HG03558 (cell line): Measurements from ENCODE around the gene CNNM2.
"Not testable (repeated sequence)": the region's sequence is repeated elsewhere in the genome, so short reads cannot be mapped to it uniquely, and the experiment has no call there.

Source experiments
- ATAC-seq: cut with Tn5 transposase; IDR thresholded peaks from one replicate; pipeline ENCODE4 v1.9.1; 2021; ENCODE audit warnings: moderate number of reproducible peaks; ENCODE audit not compliant: unreplicated experiment; ENCODE audit errors: extremely low read depth

CNNM2 gene

GRCh38 chr10:102964064-102964463 is 46.0 kb downstream of the CNNM2 start:
- ATAC-seq, result not testable (repeated sequence)

- no peak for ATAC-seq
Observed at GRCh38 chr10:102964713-102965112, 46.6 kb downstream of the CNNM2 start.

GRCh38 chr10:102965311-102965851 is 47.3 kb downstream of the CNNM2 start:
- no peak for ATAC-seq

- no peak for ATAC-seq
Observed at GRCh38 chr10:102967123-102967522, 49.0 kb downstream of the CNNM2 start.

GRCh38 chr10:102970562-102971340 is 52.7 kb downstream of the CNNM2 start:
- no peak for ATAC-seq

GRCh38 chr10:102975483-102976379 is 57.6 kb downstream of the CNNM2 start:
- no peak for ATAC-seq

GRCh38 chr10:102976380-102976726 is 58.3 kb downstream of the CNNM2 start:
- ATAC-seq, result not testable (repeated sequence)

GRCh38 chr10:102982296-102982695 is 64.2 kb downstream of the CNNM2 start:
- ATAC-seq, result no peak

- ATAC-seq, result no peak
Observed at GRCh38 chr10:102984086-102984485, 66.0 kb downstream of the CNNM2 start.

- no peak for ATAC-seq
Observed at GRCh38 chr10:102985811-102986210, 67.7 kb downstream of the CNNM2 start.

- no peak for ATAC-seq
Observed at GRCh38 chr10:102988404-102989314, 70.6 kb downstream of the CNNM2 start.

- ATAC-seq, result no peak
Observed at GRCh38 chr10:102994531-102995295, 76.6 kb downstream of the CNNM2 start.

GRCh38 chr10:102996876-102997275 is 78.8 kb downstream of the CNNM2 start:
- ATAC-seq, result no peak

GRCh38 chr10:102997998-102998397 is 79.9 kb downstream of the CNNM2 start:
- ATAC-seq, result no peak

GRCh38 chr10:102998399-102998907 is 80.4 kb downstream of the CNNM2 start:
- ATAC-seq, result no peak

- not testable (repeated sequence) for ATAC-seq
Observed at GRCh38 chr10:103000050-103000449, 82.0 kb downstream of the CNNM2 start.

GRCh38 chr10:103007017-103007416 is 88.9 kb downstream of the CNNM2 start:
- ATAC-seq, result no peak

GRCh38 chr10:103013416-103013815 is 95.3 kb downstream of the CNNM2 start:
- ATAC-seq, result no peak

- no peak for ATAC-seq
Observed at GRCh38 chr10:103019425-103019824, 101.3 kb downstream of the CNNM2 start.
